ENCODE measurements around the gene FOXP3. TPM values are rescaled to one million over a fixed set of nuclear protein-coding genes. Genes with fewer than 3 reads are reported as not detected.

The FOXP3 gene
- total and polyA plus RNA-seq, 2 of the 4 experiments (the other 2 are of a cell fraction) = 0.05 TPM; not detected in 1

DNA sequence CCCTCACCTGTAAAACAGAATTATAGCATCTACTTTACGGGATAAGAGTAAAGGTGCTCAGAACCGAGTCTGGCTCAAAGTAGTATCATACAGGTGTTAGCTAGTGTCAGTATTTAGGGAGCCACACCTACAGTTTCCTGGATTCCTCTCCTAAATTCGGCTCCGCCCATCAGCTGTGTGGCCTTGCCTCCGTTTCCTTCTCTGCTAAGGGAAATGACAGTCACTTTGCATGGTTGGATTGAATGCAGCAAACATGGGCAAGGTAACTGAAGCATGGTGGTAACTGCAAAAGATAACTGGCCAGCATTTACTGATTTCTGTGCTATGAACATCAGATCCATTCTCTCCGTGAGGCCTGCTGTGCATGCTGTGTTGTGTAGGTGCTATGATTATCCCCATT, 7.9 kb upstream of the FOXP3 start:
- Histone ChIP-seq H4K8ac (ENCODE audit: low read depth in 2 of 2, low read length in 2 of 2) (no peak overlapping the region), H2BK15ac (ENCODE audit: low read depth, low read length) (no peak overlapping the region), H3K4me2 (ENCODE audit: low read depth, low read length) (no peak overlapping the region), H4K20me1 (ENCODE audit: insufficient read depth, low read length) (peaks cover 8% of the 10 kb centered on the region; the same call in 1 of the 2 replicates), H4K91ac (ENCODE audit: insufficient read depth, low read depth, low read length) (no peak overlapping the region), H3K14ac (replicated peaks; ENCODE audit: low read depth, low read length) (no peak overlapping the region), H2BK5ac (ENCODE audit: low read depth, low read length, poor library complexity, severe bottlenecking) (no peak overlapping the region), H3K9me1 (ENCODE audit: insufficient read depth, low read length) (peaks cover 4% of the 10 kb centered on the region; the same call in 1 of the 2 replicates), H3K36me3 (ENCODE audit: control insufficient read depth, insufficient read depth, low read length) (peaks cover 2% of the 10 kb centered on the region; the same call in 1 of the 2 replicates), H3K18ac (ENCODE audit: low read depth, low read length) (no peak overlapping the region), H4K5ac (ENCODE audit: low read depth, low read length) (no peak overlapping the region), H2AK5ac (ENCODE audit: low read depth, low read length) (no peak overlapping the region), H3K27ac (ENCODE audit: insufficient read depth, low read length) (no peak overlapping the region), H3K4me1 (ENCODE audit: control insufficient read depth, insufficient read depth, low read length) (0 out of 2 replicates have a peak, but pooled peaks cover 2% of the 10 kb centered on the region), H3K79me1 (ENCODE audit: low read depth in 1 of 2, low read length in 2 of 2) (peaks cover 30 to 36% of the 10 kb centered on the region in 2 experiments), H3K4me3 (ENCODE audit: insufficient read depth, low read depth, low read length) (no peak overlapping the region), H3K56ac (ENCODE audit: extremely low read depth, insufficient read depth, low read length) (no peak overlapping the region), H3K9ac (ENCODE audit: low read depth, low read length) (no peak overlapping the region), H2BK120ac (ENCODE audit: low read depth, low read length) (no peak overlapping the region), H3K4ac (ENCODE audit: low read depth, low read length) (no peak overlapping the region), H3K23ac (ENCODE audit: low read depth, low read length) (no peak overlapping the region), H3K9me3 (ENCODE audit: control insufficient read depth, insufficient read depth, low read length) (no peaks in the 10 kb centered on the region), H2AK9ac (replicated peaks; ENCODE audit: low read depth, low read length, poor library complexity) (no peak overlapping the region), H2BK20ac (ENCODE audit: low read depth, low read length) (no peak overlapping the region), H3K27me3 (ENCODE audit: control insufficient read depth, insufficient read depth, low read length) (no peaks in the 10 kb centered on the region), H2AFZ (replicated peaks; ENCODE audit: low read length, poor library complexity) (no peak overlapping the region)
- POLR2A ChIA-PET (ENCODE audit: unreplicated experiment) = no interaction called here
- WGBS, 2 experiments (ENCODE audit: extremely low coverage in 2 of 2, insufficient read length in 1 of 2) = no CpG with 5 or more reads among the region's 6 CpGs
- ATAC-seq (ENCODE audit: low read depth) = no peak
- no TSS peak for BruUV-seq (replicated peaks)
- TF ChIP-seq, protein P1, sequence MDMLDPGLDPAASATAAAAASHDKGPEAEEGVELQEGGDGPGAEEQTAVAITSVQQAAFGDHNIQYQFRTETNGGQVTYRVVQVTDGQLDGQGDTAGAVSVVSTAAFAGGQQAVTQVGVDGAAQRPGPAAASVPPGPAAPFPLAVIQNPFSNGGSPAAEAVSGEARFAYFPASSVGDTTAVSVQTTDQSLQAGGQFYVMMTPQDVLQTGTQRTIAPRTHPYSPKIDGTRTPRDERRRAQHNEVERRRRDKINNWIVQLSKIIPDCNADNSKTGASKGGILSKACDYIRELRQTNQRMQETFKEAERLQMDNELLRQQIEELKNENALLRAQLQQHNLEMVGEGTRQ (IDR thresholded peaks at IDR 0.05; ENCODE audit: low read depth, low read length) = no peak
- TF ChIP-seq MAFK (IDR thresholded peaks at IDR 0.05; ENCODE audit: low read depth, low read length) (no peak), MAZ (IDR thresholded peaks at IDR 0.05; ENCODE audit: borderline replicate concordance, low read depth, low read length) (no peak), RCOR1 (IDR thresholded peaks at IDR 0.05; ENCODE audit: insufficient replicate concordance, low read length) (no peak), POLR2A (IDR thresholded peaks at IDR 0.05; ENCODE audit: low read depth, low read length) (no peak), NFE2L2 (IDR thresholded peaks at IDR 0.05; ENCODE audit: low read depth, low read length) (no peak), RAD21 (IDR thresholded peaks at IDR 0.05; ENCODE audit: low read length) (no peak), CHD1 (IDR thresholded peaks at IDR 0.05; ENCODE audit: low read depth, low read length) (no peak), BHLHE40 (IDR thresholded peaks at IDR 0.05; ENCODE audit: low read depth, low read length) (no peak), RFX5 (IDR thresholded peaks at IDR 0.05; ENCODE audit: low read depth, low read length) (no peak), CEBPB (IDR thresholded peaks at IDR 0.05; ENCODE audit: low read depth, low read length) (no peak), SMC3 (IDR thresholded peaks at IDR 0.05; ENCODE audit: low read depth, low read length) (no peak), MXI1 (IDR thresholded peaks at IDR 0.05; ENCODE audit: borderline replicate concordance, low read depth, low read length) (no peak), FOS (IDR thresholded peaks at IDR 0.05; ENCODE audit: low read depth, low read length) (no peak)
- TF ChIP-seq, protein P2, sequence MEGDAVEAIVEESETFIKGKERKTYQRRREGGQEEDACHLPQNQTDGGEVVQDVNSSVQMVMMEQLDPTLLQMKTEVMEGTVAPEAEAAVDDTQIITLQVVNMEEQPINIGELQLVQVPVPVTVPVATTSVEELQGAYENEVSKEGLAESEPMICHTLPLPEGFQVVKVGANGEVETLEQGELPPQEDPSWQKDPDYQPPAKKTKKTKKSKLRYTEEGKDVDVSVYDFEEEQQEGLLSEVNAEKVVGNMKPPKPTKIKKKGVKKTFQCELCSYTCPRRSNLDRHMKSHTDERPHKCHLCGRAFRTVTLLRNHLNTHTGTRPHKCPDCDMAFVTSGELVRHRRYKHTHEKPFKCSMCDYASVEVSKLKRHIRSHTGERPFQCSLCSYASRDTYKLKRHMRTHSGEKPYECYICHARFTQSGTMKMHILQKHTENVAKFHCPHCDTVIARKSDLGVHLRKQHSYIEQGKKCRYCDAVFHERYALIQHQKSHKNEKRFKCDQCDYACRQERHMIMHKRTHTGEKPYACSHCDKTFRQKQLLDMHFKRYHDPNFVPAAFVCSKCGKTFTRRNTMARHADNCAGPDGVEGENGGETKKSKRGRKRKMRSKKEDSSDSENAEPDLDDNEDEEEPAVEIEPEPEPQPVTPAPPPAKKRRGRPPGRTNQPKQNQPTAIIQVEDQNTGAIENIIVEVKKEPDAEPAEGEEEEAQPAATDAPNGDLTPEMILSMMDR (conservative IDR thresholded peaks at IDR 0.05; ENCODE audit: low read depth, low read length) = no peak
- TF ChIP-seq, protein P3, sequence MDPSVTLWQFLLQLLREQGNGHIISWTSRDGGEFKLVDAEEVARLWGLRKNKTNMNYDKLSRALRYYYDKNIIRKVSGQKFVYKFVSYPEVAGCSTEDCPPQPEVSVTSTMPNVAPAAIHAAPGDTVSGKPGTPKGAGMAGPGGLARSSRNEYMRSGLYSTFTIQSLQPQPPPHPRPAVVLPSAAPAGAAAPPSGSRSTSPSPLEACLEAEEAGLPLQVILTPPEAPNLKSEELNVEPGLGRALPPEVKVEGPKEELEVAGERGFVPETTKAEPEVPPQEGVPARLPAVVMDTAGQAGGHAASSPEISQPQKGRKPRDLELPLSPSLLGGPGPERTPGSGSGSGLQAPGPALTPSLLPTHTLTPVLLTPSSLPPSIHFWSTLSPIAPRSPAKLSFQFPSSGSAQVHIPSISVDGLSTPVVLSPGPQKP (IDR thresholded peaks at IDR 0.05; ENCODE audit: borderline replicate concordance, low read depth, low read length) = no peak
- intact Hi-C loops (cut with micrococcal nuclease) = no loop called here
- CTCF ChIA-PET = no interaction called here
- in situ Hi-C loops (cut with MboI; ENCODE audit: low sequenced_read_pairs) = no loop called here
- DNase-seq = no peak
- dilution Hi-C loops (cut with HindIII; ENCODE audit: low sequenced_read_pairs, unreplicated experiment) = no loop called here
